ENCODE results near the gene CSNK1D.
A peak's percentile ranks its signal among the peaks of the same experiment; 100 is the strongest.
"Not testable (repeated sequence)": the region's sequence is repeated elsewhere in the genome, so short reads cannot be mapped to it uniquely, and the experiment has no call there.

The CSNK1D gene

GRCh38 chr17:82225368-82226029, 48.0 kb downstream of the CSNK1D start:
- DNase-seq, result no peak

GRCh38 chr17:82224666-82225065, 48.8 kb downstream of the CSNK1D start:
- no peak for DNase-seq

- no peak for DNase-seq
Measured at GRCh38 chr17:82223517-82223916, 50.0 kb downstream of the CSNK1D start.

GRCh38 chr17:82222816-82223215, 50.7 kb downstream of the CSNK1D start:
- no peak for DNase-seq

GRCh38 chr17:82221341-82221902, 52.1 kb downstream of the CSNK1D start:
- DNase-seq, result no peak

GRCh38 chr17:82219753-82220709, 53.5 kb downstream of the CSNK1D start:
- no peak for DNase-seq

- no peak for DNase-seq
Measured at GRCh38 chr17:82219083-82219482, 54.4 kb downstream of the CSNK1D start.

- no peak for DNase-seq
Measured at GRCh38 chr17:82218349-82219075, 55.0 kb downstream of the CSNK1D start.

- no peak for DNase-seq
Measured at GRCh38 chr17:82217530-82218204, 55.8 kb downstream of the CSNK1D start.

- no peak for DNase-seq
Measured at GRCh38 chr17:82217120-82217529, 56.4 kb downstream of the CSNK1D start.

- no peak for DNase-seq
Measured at GRCh38 chr17:82216301-82217119, 57.0 kb downstream of the CSNK1D start.

GRCh38 chr17:82215972-82216300, 57.6 kb downstream of the CSNK1D start:
- DNase-seq, result no peak

GRCh38 chr17:82215095-82215971, 58.2 kb downstream of the CSNK1D start:
- DNase-seq, result no peak

- DNase-seq, result no peak
Measured at GRCh38 chr17:82214012-82214628, 59.4 kb downstream of the CSNK1D start.

GRCh38 chr17:82213251-82214011, 60.1 kb downstream of the CSNK1D start:
- peak; percentile 22 for DNase-seq

- DNase-seq, result peak; percentile 51
Measured at GRCh38 chr17:82212331-82213250, 60.9 kb downstream of the CSNK1D start, which contains the start of gene CCDC57. TSS of gene CCDC57 (minus strand) at chr17:82212842. CDS start at chr17:82201944, 10,898 bp downstream.

GRCh38 chr17:82210655-82211054, 62.8 kb downstream of the CSNK1D start:
- DNase-seq, result not testable (repeated sequence)

Data from NCI-H2227 treated with DMSO at 0.1 percent for 48 hours (cell line).